Measurements from ENCODE around the gene ZNF221. TPM values are rescaled to one million over a fixed set of nuclear protein-coding genes. Genes with fewer than 3 reads are reported as not detected.

ZNF221 gene
- total and polyA plus RNA-seq, 9 of the 15 experiments (the other 6 are each of a cell fraction or from before 2014, with no cell fraction given) = 0.32 to 1.4 (median 0.45) TPM

- intact Hi-C loops (cut with micrococcal nuclease) (loop anchor here (2.0 kb wide), 1 partner anchor 16 kb away; the partner anchor contains the start of gene ZNF221), in situ Hi-C loops (cut with MboI) (no loop called here)
Observed at GRCh38 chr19:43934055-43934984, 16.7 kb upstream of the ZNF221 start.

More at GRCh38 chr19:43934055-43934984, 16.7 kb upstream of the ZNF221 start:
- peak overlapping the region; percentile 82 for H3K27ac ChIP-seq (ENCODE audit: extremely low read depth, low read depth, low read length)
- H3K9ac ChIP-seq (ENCODE audit: insufficient read depth in 1 of 2, low read depth in 2 of 2, low read length in 2 of 2) = peak overlapping the region; percentile 81 to 98
- ChIA-PET CTCF (ENCODE audit: low intra/inter-chr PET ratio) (no interaction called here), POLR2A (interaction anchor here (0.6 to 2.9 kb wide), 11 partner anchors 10 to 566 kb away, joined by 3 to 16 read pairs (median 4); partner anchors contain the start of genes ZNF180, ZNF221 and ZNF222)
- ATAC-seq = peak; percentile 28
- H3K9me1 ChIP-seq (ENCODE audit: control insufficient read depth, insufficient read depth, low read length) = no peaks in the 10 kb centered on the region
- H4K20me1 ChIP-seq (replicated peaks; ENCODE audit: control insufficient read depth, insufficient read depth, low read length) = no peaks in the 10 kb centered on the region
- H2AFZ ChIP-seq (ENCODE audit: low read depth, low read length) = peak overlapping the region; percentile 100
- H3K4me1 ChIP-seq (replicated peaks in 1 of 2; ENCODE audit: control insufficient read depth in 2 of 2, insufficient read depth in 2 of 2, low read length in 2 of 2) = peaks cover 0 to 3% of the 10 kb centered on the region in 2 experiments; a peak in 2 of 5 replicates
- TF ChIP-seq, protein P1, sequence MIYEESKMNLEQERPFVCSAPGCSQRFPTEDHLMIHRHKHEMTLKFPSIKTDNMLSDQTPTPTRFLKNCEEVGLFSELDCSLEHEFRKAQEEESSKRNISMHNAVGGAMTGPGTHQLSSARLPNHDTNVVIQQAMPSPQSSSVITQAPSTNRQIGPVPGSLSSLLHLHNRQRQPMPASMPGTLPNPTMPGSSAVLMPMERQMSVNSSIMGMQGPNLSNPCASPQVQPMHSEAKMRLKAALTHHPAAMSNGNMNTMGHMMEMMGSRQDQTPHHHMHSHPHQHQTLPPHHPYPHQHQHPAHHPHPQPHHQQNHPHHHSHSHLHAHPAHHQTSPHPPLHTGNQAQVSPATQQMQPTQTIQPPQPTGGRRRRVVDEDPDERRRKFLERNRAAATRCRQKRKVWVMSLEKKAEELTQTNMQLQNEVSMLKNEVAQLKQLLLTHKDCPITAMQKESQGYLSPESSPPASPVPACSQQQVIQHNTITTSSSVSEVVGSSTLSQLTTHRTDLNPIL (CRISPR knock-in tag; IDR thresholded peaks at IDR 0.05) = no peak
- TF ChIP-seq CTCF (IDR thresholded peaks at IDR 0.05 in 2 of 3, conservative IDR thresholded peaks at IDR 0.05 in 1 of 3; ENCODE audit: insufficient read depth in 2 of 3, low read depth in 1 of 3, low read length in 3 of 3) (peak in 1 of 3 experiments; percentile 16; a peak in 1 of 6 replicates), ZNF395 (CRISPR knock-in tag; IDR thresholded peaks at IDR 0.05) (0 out of 2 replicates have a peak, but pooled peaks have one; percentile 15)
- BruUV-seq (replicated peaks) = TSS peak; percentile 56
- peaks cover 8% of the 10 kb centered on the region; the same call in 1 of the 3 replicates for H3K79me2 ChIP-seq (ENCODE audit: control insufficient read depth, insufficient read depth, low read length)
- H3K36me3 ChIP-seq (ENCODE audit: control insufficient read depth, insufficient read depth, low read length) = peaks cover 25% of the 10 kb centered on the region
- WGBS (ENCODE audit: insufficient coverage, low coverage, missing lambda C conversion rate) = 4% methylated on average over 15 of the region's 15 CpGs
- H3K4me2 ChIP-seq (ENCODE audit: insufficient read depth, low read length) = peak overlapping the region; percentile 90
- H3K9me3 ChIP-seq (replicated peaks; ENCODE audit: control insufficient read depth, insufficient read depth, low read depth, low read length) = peaks cover 4% of the 10 kb centered on the region; the same call in 1 of the 2 replicates
- FAIRE-seq = peak; percentile 64
- DNase-seq (ENCODE audit: extremely low read depth in 1 of 4, low spot score in 3 of 4) = peak; percentile 13 to 23 (median 16)
- peak overlapping the region; percentile 79 for H3K4me3 ChIP-seq
- H3K27me3 ChIP-seq (ENCODE audit: control insufficient read depth in 2 of 2, insufficient read depth in 2 of 2, low read length in 2 of 2) = no peaks in the 10 kb centered on the region
